Dendritic cell treated with granulocyte-macrophage colony-stimulating factor and Interleukin-4, amounts not matched to agents 40 ng/mL and 50 ng/mL, for 4 days (primary cell): Measurements from ENCODE around the gene PPP1R16B.
"Not testable (repeated sequence)": the region's sequence is repeated elsewhere in the genome, so short reads cannot be mapped to it uniquely, and the experiment has no call there.

ENCODE experiments used
- H3K27ac Mint-ChIP-seq: one replicate; pipeline ENCODE4 v1.8.0; 2022; ENCODE audit warnings: mild to moderate bottlenecking, mixed read lengths
- H3K27me3 Mint-ChIP-seq: one replicate; pipeline ENCODE4 v1.8.0; 2022; ENCODE audit warnings: mild to moderate bottlenecking, mixed read lengths
- H3K36me3 Mint-ChIP-seq: one replicate; pipeline ENCODE4 v1.8.0; 2022; ENCODE audit warnings: low read depth, mixed read lengths
- H3K4me1 Mint-ChIP-seq: one replicate; pipeline ENCODE4 v1.8.0; 2022; ENCODE audit warnings: low read depth, mixed read lengths
- H3K4me3 Mint-ChIP-seq: one replicate; pipeline ENCODE4 v1.8.0; 2022; ENCODE audit warnings: mild to moderate bottlenecking, moderate library complexity, mixed read lengths
- H3K9me3 Mint-ChIP-seq: one replicate; pipeline ENCODE4 v1.8.0; 2022; ENCODE audit warnings: mixed read lengths
- intact Hi-C: fragments of 100-400 bp; cut with micrococcal nuclease; formaldehyde crosslinking; loops from one replicate; pipeline ENCODE4 v1.15.0; 2022

Gene PPP1R16B

GRCh38 chr20:38859857-38860256 is 54.4 kb downstream of the PPP1R16B start:
- H3K4me1 Mint-ChIP-seq, result peaks cover 81% of the 10 kb centered on the region
- H3K36me3 Mint-ChIP-seq, intact Hi-C loops, H3K4me3 Mint-ChIP-seq, H3K27ac Mint-ChIP-seq, H3K27me3 Mint-ChIP-seq, H3K9me3 Mint-ChIP-seq: not testable (repeated sequence)

- H3K9me3 Mint-ChIP-seq, result no peaks in the 10 kb centered on the region
- H3K36me3 Mint-ChIP-seq, result no peaks in the 10 kb centered on the region
- no peak overlapping the region for H3K4me3 Mint-ChIP-seq
- intact Hi-C loops, result no loop called here
- H3K4me1 Mint-ChIP-seq, result peaks cover 70% of the 10 kb centered on the region
- peaks cover 2% of the 10 kb centered on the region for H3K27me3 Mint-ChIP-seq
- H3K27ac Mint-ChIP-seq, result no peak overlapping the region
Observed at GRCh38 chr20:38861071-38861401, 55.5 kb downstream of the PPP1R16B start.

DNA sequence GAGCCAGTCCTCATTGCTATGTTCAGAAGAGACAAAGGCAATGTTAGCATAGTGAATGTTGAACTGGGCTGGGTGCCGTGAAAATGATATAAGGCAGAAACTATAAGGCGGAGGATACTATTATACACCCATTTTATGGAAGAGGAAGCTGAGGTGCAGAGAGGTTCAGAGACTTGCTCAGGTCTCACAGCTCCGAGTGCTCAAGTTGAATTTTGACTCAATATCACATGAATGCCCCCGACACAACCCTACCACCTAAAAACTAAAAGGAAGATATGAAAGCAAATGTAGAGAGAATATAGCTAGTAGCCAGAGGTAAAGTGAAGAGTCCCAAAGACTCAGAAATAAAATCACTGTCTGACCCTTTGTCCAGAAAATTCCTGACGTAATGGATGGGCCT is 56.7 kb downstream of the PPP1R16B start:
- no peak overlapping the region for H3K4me3 Mint-ChIP-seq
- no peaks in the 10 kb centered on the region for H3K36me3 Mint-ChIP-seq
- peaks cover 64% of the 10 kb centered on the region for H3K4me1 Mint-ChIP-seq
- peaks cover 2% of the 10 kb centered on the region for H3K27me3 Mint-ChIP-seq
- H3K9me3 Mint-ChIP-seq, result no peaks in the 10 kb centered on the region
- peak overlapping the region; percentile 40 for H3K27ac Mint-ChIP-seq
- intact Hi-C loops, result no loop called here

DNA sequence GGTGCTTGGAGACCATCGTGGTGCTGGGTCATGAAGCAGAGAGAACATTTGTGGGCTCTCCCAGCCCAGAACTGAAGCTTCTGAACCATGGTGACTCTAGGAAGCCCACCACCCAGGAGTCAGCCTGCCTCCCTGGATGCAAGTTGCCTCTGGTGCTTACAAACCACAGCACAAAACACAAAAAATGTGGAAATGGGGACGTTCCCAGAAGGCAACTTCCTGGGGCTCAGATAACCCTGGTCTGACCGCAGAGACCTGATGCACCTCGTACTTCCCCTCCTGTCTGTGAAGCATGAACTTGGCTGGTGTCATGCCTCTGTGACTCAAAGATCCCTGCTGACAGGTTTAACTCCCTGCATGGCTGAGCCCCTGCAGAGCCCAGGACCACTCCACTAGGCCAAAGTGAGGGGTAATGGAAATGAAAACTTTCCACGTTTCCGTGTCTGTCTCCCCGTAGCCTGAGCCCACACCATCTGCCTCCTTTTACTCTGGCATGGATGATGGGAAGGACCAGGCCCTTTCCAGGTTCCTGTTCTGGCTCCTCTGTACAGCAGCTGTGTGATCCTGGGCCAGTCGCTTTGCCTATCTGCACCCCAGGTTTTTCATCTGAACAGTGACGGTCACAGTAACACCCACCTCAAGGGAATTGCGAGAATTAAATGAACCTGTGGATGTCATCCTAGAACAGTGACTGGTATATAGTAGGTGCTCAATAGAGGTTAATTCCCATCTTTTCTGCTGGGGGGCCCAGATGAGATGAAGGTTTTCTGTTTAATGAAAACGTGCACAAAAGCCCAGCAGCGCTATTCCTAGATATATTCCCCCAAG is 57.7 kb downstream of the PPP1R16B start:
- H3K4me3 Mint-ChIP-seq, result no peak overlapping the region
- intact Hi-C loops, result no loop called here
- no peaks in the 10 kb centered on the region for H3K36me3 Mint-ChIP-seq
- H3K27me3 Mint-ChIP-seq, result peaks cover under 1% of the 10 kb centered on the region
- H3K9me3 Mint-ChIP-seq, result no peaks in the 10 kb centered on the region
- H3K27ac Mint-ChIP-seq, result peak overlapping the region; percentile 40
- peaks cover 61% of the 10 kb centered on the region for H3K4me1 Mint-ChIP-seq

DNA sequence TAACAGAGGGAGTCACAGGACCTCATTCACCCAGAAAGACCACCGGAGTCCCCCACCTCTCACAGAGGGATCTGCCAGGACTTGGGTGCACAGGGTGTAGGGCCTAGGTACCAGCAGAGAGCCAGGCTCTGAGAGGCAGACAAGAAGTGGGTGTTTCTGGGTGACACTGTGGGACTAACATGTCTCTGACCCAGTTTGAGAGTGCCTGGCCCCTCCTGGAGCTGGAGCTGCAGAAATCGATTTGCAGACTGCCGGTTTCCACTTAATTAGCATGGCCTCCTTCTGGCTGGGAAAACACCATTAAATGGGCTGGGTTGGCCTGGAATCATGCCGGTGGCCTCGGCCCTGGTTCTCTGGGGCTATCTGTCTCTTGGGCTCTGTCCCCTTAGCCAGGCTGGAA is 59.2 kb downstream of the PPP1R16B start:
- Mint-ChIP-seq H3K9me3 (no peaks in the 10 kb centered on the region), H3K4me3 (no peak overlapping the region), H3K27ac (no peak overlapping the region), H3K4me1 (peaks cover 47% of the 10 kb centered on the region), H3K36me3 (no peaks in the 10 kb centered on the region), H3K27me3 (no peaks in the 10 kb centered on the region)
- intact Hi-C loops, result no loop called here

GRCh38 chr20:38866265-38867061 is 61.0 kb downstream of the PPP1R16B start:
- H3K36me3 Mint-ChIP-seq, result no peaks in the 10 kb centered on the region
- H3K4me3 Mint-ChIP-seq, result no peak overlapping the region
- no peaks in the 10 kb centered on the region for H3K27me3 Mint-ChIP-seq
- no peak overlapping the region for H3K27ac Mint-ChIP-seq
- H3K4me1 Mint-ChIP-seq, result peaks cover 45% of the 10 kb centered on the region
- no peaks in the 10 kb centered on the region for H3K9me3 Mint-ChIP-seq
- intact Hi-C loops, result no loop called here

DNA sequence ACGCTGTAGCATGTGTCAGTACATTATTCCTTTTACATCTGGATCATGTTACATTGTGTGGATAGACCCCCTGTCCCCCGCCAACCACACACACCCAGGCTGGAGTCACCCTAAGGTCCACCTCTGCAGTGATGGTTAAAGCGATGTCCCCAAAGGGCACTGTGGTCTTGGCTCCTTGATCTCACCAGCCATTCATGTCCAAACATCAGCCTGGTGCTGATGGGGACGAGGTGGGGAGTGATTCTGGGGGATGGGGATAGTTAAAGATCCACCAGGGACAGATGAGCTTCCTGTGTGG is 61.5 kb downstream of the PPP1R16B start:
- H3K27me3 Mint-ChIP-seq, result no peaks in the 10 kb centered on the region
- H3K4me3 Mint-ChIP-seq, result no peak overlapping the region
- H3K9me3 Mint-ChIP-seq, result no peaks in the 10 kb centered on the region
- peaks cover 41% of the 10 kb centered on the region for H3K4me1 Mint-ChIP-seq
- intact Hi-C loops, result no loop called here
- no peak overlapping the region for H3K27ac Mint-ChIP-seq
- no peaks in the 10 kb centered on the region for H3K36me3 Mint-ChIP-seq

GRCh38 chr20:38870733-38871559 is 65.4 kb downstream of the PPP1R16B start:
- intact Hi-C loops, result no loop called here
- H3K4me1 Mint-ChIP-seq, result peaks cover 22% of the 10 kb centered on the region
- no peaks in the 10 kb centered on the region for H3K9me3 Mint-ChIP-seq
- no peak overlapping the region for H3K27ac Mint-ChIP-seq
- H3K4me3 Mint-ChIP-seq, result no peak overlapping the region
- no peaks in the 10 kb centered on the region for H3K36me3 Mint-ChIP-seq
- H3K27me3 Mint-ChIP-seq, result peaks cover 7% of the 10 kb centered on the region

GRCh38 chr20:38871560-38871953 is 66.1 kb downstream of the PPP1R16B start:
- Mint-ChIP-seq H3K9me3 (no peaks in the 10 kb centered on the region), H3K36me3 (no peaks in the 10 kb centered on the region), H3K4me3 (no peak overlapping the region), H3K27ac (no peak overlapping the region), H3K27me3 (peaks cover 7% of the 10 kb centered on the region), H3K4me1 (peaks cover 22% of the 10 kb centered on the region)
- intact Hi-C loops, result no loop called here

DNA sequence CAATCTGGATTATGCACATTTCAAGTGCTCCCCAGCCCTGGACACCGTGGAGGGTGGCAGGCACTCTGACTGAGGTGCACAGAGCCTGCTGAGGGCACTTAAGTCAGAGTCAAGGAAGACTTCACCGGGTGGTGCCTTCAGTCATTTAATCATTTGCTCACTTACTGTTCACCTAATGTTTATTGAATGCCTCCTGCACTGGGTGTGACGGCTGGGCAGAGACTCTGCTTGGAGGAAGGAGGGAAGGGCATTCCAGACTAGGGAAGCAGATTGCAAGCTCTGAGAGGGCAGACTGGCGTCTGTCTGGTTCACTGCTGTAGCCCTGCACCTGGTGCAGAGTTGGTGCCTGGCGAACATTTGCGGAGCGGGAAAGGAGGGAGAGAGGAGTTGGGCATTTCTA is 66.5 kb downstream of the PPP1R16B start:
- Mint-ChIP-seq H3K9me3 (no peaks in the 10 kb centered on the region), H3K27me3 (peaks cover 7% of the 10 kb centered on the region), H3K27ac (no peak overlapping the region), H3K4me1 (peaks cover 22% of the 10 kb centered on the region), H3K36me3 (no peaks in the 10 kb centered on the region), H3K4me3 (no peak overlapping the region)
- intact Hi-C loops, result no loop called here

GRCh38 chr20:38872491-38873049 is 67.1 kb downstream of the PPP1R16B start:
- H3K36me3 Mint-ChIP-seq, result no peaks in the 10 kb centered on the region
- peaks cover 22% of the 10 kb centered on the region for H3K4me1 Mint-ChIP-seq
- no peak overlapping the region for H3K4me3 Mint-ChIP-seq
- H3K27ac Mint-ChIP-seq, result no peak overlapping the region
- H3K27me3 Mint-ChIP-seq, result peaks cover 7% of the 10 kb centered on the region
- no peaks in the 10 kb centered on the region for H3K9me3 Mint-ChIP-seq
- intact Hi-C loops, result no loop called here

DNA sequence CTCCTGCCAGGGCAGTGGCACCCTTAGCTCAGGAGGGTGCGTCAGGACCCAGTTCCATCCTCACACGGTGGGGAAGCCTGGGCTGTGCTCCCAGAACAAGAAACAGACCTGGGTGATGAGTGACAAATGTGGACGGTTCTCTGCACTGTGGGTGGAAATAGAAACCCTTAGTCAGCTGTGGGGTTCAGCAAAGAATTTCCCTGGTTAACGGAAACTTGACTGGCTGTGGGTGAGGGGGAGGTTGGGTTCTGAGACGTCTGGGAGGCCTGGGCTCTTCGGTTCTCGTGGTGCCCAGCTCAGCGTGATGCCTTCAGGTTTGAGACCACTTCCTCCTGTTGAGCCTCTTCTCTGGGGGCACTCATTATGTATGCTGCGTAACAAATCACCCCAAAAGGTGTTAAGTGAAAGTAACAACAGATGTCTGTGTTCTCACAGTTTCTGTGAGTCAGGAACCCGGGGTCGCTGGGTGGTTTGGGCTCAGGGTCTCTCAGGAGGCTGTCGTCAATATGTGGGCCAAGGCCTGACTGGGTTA is 67.6 kb downstream of the PPP1R16B start:
- intact Hi-C loops, result no loop called here
- Mint-ChIP-seq H3K27ac (no peak overlapping the region), H3K9me3 (no peaks in the 10 kb centered on the region), H3K4me3 (no peak overlapping the region), H3K27me3 (peaks cover 7% of the 10 kb centered on the region), H3K36me3 (no peaks in the 10 kb centered on the region), H3K4me1 (peaks cover 22% of the 10 kb centered on the region)

DNA sequence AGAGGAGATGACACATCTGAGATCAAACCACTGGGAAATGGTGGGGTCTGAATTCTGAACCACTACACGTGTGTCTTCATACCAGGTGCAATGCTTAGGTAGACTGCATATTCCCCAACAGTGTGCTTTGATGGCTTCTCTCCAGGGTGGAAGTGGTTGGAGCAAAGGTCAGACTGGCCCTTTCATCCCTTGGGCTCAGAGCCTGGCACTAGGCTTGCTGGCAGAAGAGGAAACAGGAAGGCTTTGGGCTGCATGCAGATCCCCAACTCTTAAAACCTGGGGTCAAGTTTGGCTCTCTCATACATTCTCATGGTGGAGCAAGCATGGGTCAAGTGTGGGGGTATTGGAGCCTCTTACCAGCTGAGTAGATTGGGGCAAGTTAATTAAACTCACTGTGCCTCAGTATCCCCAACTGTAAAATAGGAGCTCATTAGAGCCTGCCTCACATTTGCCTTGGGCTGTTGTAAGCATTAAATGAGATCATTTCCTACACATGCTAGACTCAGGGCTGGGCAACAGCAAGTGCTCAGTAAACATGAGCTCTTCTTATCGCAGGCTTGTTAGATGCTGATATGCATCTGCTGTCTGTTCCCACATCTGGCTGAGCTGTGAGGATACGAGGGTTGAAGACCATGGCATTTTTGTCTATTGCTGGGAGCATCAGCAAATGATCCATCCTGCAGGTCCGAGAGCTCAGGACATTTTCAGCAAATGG is 69.1 kb downstream of the PPP1R16B start:
- H3K4me3 Mint-ChIP-seq, result no peak overlapping the region
- H3K4me1 Mint-ChIP-seq, result peaks cover 28% of the 10 kb centered on the region
- H3K27ac Mint-ChIP-seq, result no peak overlapping the region
- H3K36me3 Mint-ChIP-seq, result no peaks in the 10 kb centered on the region
- H3K9me3 Mint-ChIP-seq, result no peaks in the 10 kb centered on the region
- intact Hi-C loops, result no loop called here
- peaks cover 12% of the 10 kb centered on the region for H3K27me3 Mint-ChIP-seq
